ENCODE data around the gene TOE1.

DNA sequence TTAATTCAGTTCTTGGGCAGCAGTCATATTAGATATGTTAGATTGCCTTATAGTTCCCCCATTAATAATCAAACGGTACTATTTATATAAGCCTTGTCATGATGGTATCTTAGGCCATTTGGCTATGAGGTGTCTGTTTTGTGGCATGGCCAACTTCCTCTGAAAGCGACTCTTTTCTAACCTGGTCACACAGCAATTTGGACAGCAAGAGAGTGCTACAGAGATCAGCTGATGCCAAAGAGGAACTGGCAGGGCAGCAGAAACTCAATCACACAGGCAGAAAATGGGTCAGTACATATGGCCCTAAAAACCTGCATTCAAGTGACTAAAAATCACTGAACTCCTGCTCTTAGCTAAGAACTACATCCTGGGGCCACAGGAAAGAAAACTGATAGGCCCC, 13.7 kb downstream of the TOE1 start:
- no peak for TF ChIP-seq POLR2A (IDR thresholded peaks at IDR 0.05)
- no peak for TF ChIP-seq EP300 (IDR thresholded peaks at IDR 0.05)
- TF ChIP-seq POLR2AphosphoS5 (IDR thresholded peaks at IDR 0.05): no peak

Data from upper lobe of left lung (tissue), 4 donors.